Stomach (tissue), 4 donors: Measurements from ENCODE around the gene IL36RN.

Experiments used
- CTCF ChIP-seq, 7 experiments: fragments of 450-650 bp in 4 of 7; fragments of 200-600 bp in 3 of 7; sonication (generic) in 3 of 7; IDR thresholded peaks; one replicate each; pipeline ENCODE4 v1.5.1; 2016 to 2019; ENCODE audit warnings: antibody characterized with exemption in 7 of 7, control low read depth in 2 of 7, mild to moderate bottlenecking in 1 of 7
- POLR2A ChIP-seq, 4 donors: fragments of 450-650 bp; IDR thresholded peaks; one replicate each; pipeline ENCODE4 v1.6.1; 2016; ENCODE audit warnings: antibody characterized with exemption in 4 of 4, control low read depth in 2 of 4, mild to moderate bottlenecking in 1 of 4, moderate library complexity in 1 of 4
- POLR2AphosphoS5 ChIP-seq, 3 donors: sonication (generic); formaldehyde crosslinking; IDR thresholded peaks; one replicate each; pipeline ENCODE4 v1.6.1; 2016; ENCODE audit warnings: antibody characterized with exemption in 3 of 3

GRCh38 chr2:113025737-113026136 is 33.3 kb upstream of the IL36RN start:
- TF ChIP-seq CTCF (IDR thresholded peaks at IDR 0.05) (no peak), POLR2A (IDR thresholded peaks at IDR 0.05) (no peak), POLR2AphosphoS5 (IDR thresholded peaks at IDR 0.05) (no peak)
